ENCODE results near the gene SLC25A23.

GRCh38 chr19:6440905-6441304 lies 18.7 kb downstream of the SLC25A23 start:
- TF ChIP-seq CTCF (IDR thresholded peaks at IDR 0.05; ENCODE audit: poor library complexity) (no peak), EZH2 (IDR thresholded peaks at IDR 0.05; ENCODE audit: borderline replicate concordance) (no peak)
